ENCODE results near the gene RASGRP2.

- TF ChIP-seq CTCF (conservative IDR thresholded peaks at IDR 0.05): no peak
- no peak for TF ChIP-seq ZFX (IDR thresholded peaks at IDR 0.05)
These were observed 7.3 kb downstream of the RASGRP2 start for GRCh38 chr11:64736654-64737053.

Measured in C4-2B (cell line).